Measurements from ENCODE around the gene RALGPS1. TPM values are rescaled to one million over a fixed set of nuclear protein-coding genes. Genes with fewer than 3 reads are reported as not detected.
A peak's percentile ranks its signal among the peaks of the same experiment; 100 is the strongest.

RALGPS1 gene
- total and polyA plus RNA-seq, 2 donors (not counting 1 experiment from before 2014, with no cell fraction given), result 19.7 to 39.9 TPM

DNA sequence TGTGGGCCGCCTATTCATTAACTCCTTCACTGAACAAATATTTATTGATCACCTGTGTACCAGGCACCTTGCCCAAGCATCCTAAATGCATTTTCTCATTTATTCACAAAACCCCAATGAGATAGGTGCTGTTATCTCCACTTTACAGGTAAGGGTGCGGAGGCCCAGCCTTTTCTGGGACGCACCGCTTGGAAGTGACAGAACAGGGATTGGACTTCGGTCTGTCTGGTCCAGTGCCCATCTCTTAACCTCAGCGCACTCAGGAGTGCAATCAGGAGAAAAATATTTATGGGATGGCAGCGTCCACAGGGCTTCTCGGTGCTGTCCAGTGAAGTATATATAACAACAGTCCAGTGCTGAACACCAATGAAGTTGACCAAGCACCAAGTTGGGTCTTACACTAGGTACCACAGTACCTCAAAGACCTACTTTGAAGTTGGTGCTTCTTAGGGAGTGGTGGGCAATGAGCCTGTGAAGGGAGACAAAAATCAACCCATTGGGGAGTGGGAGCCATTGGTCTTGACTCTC, 331.1 kb downstream of the RALGPS1 start:
- intact Hi-C loops (cut with micrococcal nuclease), result loop anchor here (1.0 kb wide), 8 partner anchors 20 to 331 kb away; partner anchors contain the start of genes LRSAM1, RALGPS1, RPL12 and ZNF79
- CTCF ChIA-PET, result interaction anchor here (1.2 to 2.3 kb wide), 2 partner anchors 21 to 151 kb away, joined by 6 to 21 read pairs; partner anchors contain the start of gene SLC2A8

More for the DNA sequence above, 331.1 kb downstream of the RALGPS1 start:
- H3K27ac Mint-ChIP-seq, result no peak overlapping the region
- Histone ChIP-seq H4K20me1 (ENCODE audit: control insufficient read depth, insufficient read depth, low read length, poor library complexity, severe bottlenecking) (no peaks in the 10 kb centered on the region), H2AFZ (ENCODE audit: insufficient read depth, low read depth, low read length, poor library complexity, severe bottlenecking) (peak overlapping the region; percentile 96), H3K79me2 (ENCODE audit: control insufficient read depth, insufficient read depth, low read length) (no peaks in the 10 kb centered on the region), H3K9me3 (ENCODE audit: control extremely low read depth in 1 of 3, control insufficient read depth in 2 of 3, insufficient read depth in 1 of 3, low read length in 2 of 3) (no peaks in the 10 kb centered on the region), H3K4me3 (ENCODE audit: control extremely low read depth in 1 of 5, extremely low read depth in 1 of 5, insufficient read depth in 1 of 5, low read depth in 2 of 5, low read length in 4 of 5) (peak overlapping the region; percentile 50 to 77 (median 66)), H3K36me3 (replicated peaks in 1 of 2; ENCODE audit: control extremely low read depth in 1 of 2, control insufficient read depth in 1 of 2, extremely low read depth in 1 of 2, insufficient read depth in 2 of 2, low read length in 1 of 2) (no peaks in the 10 kb centered on the region), H3K9ac (ENCODE audit: low read length) (peak overlapping the region; percentile 77), H3K4me2 (replicated peaks; ENCODE audit: low read depth, low read length, poor library complexity, severe bottlenecking) (peak overlapping the region; percentile 86), H3K27me3 (replicated peaks in 1 of 4; ENCODE audit: control extremely low read depth in 1 of 4, control insufficient read depth in 3 of 4, insufficient read depth in 4 of 4, low read length in 3 of 4) (peaks cover 0 to 3% (median 0%) of the 10 kb centered on the region in 4 experiments), H3K27ac (ENCODE audit: low read length in 2 of 2) (no peak overlapping the region), H3K4me1 (ENCODE audit: control insufficient read depth in 2 of 2, insufficient read depth in 2 of 2, low read length in 2 of 2) (peaks cover 5 to 11% of the 10 kb centered on the region in 2 donors)
- WGBS (ENCODE audit: insufficient coverage), result 71% methylated on average over 3 of the region's 8 CpGs
- peak overlapping the region; percentile 94 for H3K4me3 Mint-ChIP-seq
- no peaks in the 10 kb centered on the region for H3K27me3 Mint-ChIP-seq
- POLR2A ChIA-PET, result interaction anchor here (0.9 kb wide), 1 partner anchor 19 kb away, joined by 3 read pairs; no protein-coding TSS in a partner anchor
- TF ChIP-seq CTCF (IDR thresholded peaks at IDR 0.05), result no peak
- no peak for TF ChIP-seq EZH2 (IDR thresholded peaks at IDR 0.05; ENCODE audit: borderline replicate concordance, insufficient read depth, low read depth, low read length, poor library complexity, severe bottlenecking)
- no peak for DNase-seq
- peaks cover 11% of the 10 kb centered on the region for H3K4me1 Mint-ChIP-seq
- H3K9me3 Mint-ChIP-seq (ENCODE audit: insufficient read depth), result no peaks in the 10 kb centered on the region
- ATAC-seq (ENCODE audit: low read depth), result no peak

Data from B cell (primary cell).